CD4-positive, CD25-positive, alpha-beta regulatory T cell (primary cell): ENCODE results near the gene KIF18A. TPM values are rescaled to one million over a fixed set of nuclear protein-coding genes. Genes with fewer than 3 reads are reported as not detected.
"Not testable (repeated sequence)": the region's sequence is repeated elsewhere in the genome, so short reads cannot be mapped to it uniquely, and the experiment has no call there.

ENCODE experiments used
- ATAC-seq, 2 donors: fragments of 150-1000 bp; cut with Tn5 transposase; one replicate each; pipeline ENCODE4 v1.10.0; 2021; ENCODE audit warnings: low read depth in 2 of 2, moderate number of reproducible peaks in 2 of 2, moderate library complexity in 1 of 2
- DNase-seq, 3 donors: peaks; one replicate each; pipeline versions ENCODE4 v3.0.0 to v3.0.0-alpha.2; 2012 to 2022; ENCODE audit warnings: mixed read lengths in 1 of 3
- H3K27ac ChIP-seq: one replicate; pipeline ENCODE4 v1.7.0; 2013; ENCODE audit warnings: mild to moderate bottlenecking, low read length; ENCODE audit not compliant: insufficient read depth, poor library complexity, severe bottlenecking
- H3K27me3 ChIP-seq: one replicate; pipeline ENCODE4 v1.7.0; 2013; ENCODE audit warnings: low read length; ENCODE audit not compliant: control insufficient read depth, insufficient read depth
- H3K36me3 ChIP-seq: one replicate; pipeline ENCODE4 v1.7.0; 2013; ENCODE audit warnings: mild to moderate bottlenecking, low read length, moderate library complexity; ENCODE audit not compliant: control insufficient read depth, insufficient read depth
- H3K4me1 ChIP-seq: 2 replicates; pipeline ENCODE4 v1.7.0; 2013; ENCODE audit warnings: mild to moderate bottlenecking, low read length; ENCODE audit not compliant: insufficient read depth, control insufficient read depth, poor library complexity, severe bottlenecking
- H3K4me3 ChIP-seq: one replicate; pipeline ENCODE4 v1.7.0; 2013; ENCODE audit warnings: low read depth, mild to moderate bottlenecking, low read length, moderate library complexity
- H3K9me3 ChIP-seq, 2 experiments: 1 replicate in 1 of 2; 2 replicates in 1 of 2; pipeline ENCODE4 v1.7.0; 2013; ENCODE audit warnings: low read length in 2 of 2, mild to moderate bottlenecking in 1 of 2, moderate library complexity in 1 of 2; ENCODE audit not compliant: control insufficient read depth in 2 of 2
- H3K27ac Mint-ChIP-seq, 3 donors: one replicate each; pipeline ENCODE4 v1.8.0; 2020 to 2022; ENCODE audit warnings: mild to moderate bottlenecking in 3 of 3, mixed read lengths in 3 of 3, moderate library complexity in 2 of 3
- H3K27me3 Mint-ChIP-seq: one replicate; pipeline ENCODE4 v1.8.0; 2022; ENCODE audit warnings: mild to moderate bottlenecking, mixed read lengths
- H3K36me3 Mint-ChIP-seq: one replicate; pipeline ENCODE4 v1.8.0; 2020; ENCODE audit warnings: mixed read lengths
- H3K4me1 Mint-ChIP-seq, 4 donors: one replicate each; pipeline ENCODE4 v1.8.0; 2020 to 2022; ENCODE audit warnings: mixed read lengths in 4 of 4, mild to moderate bottlenecking in 1 of 4
- H3K4me3 Mint-ChIP-seq, 4 donors: one replicate each; pipeline ENCODE4 v1.8.0; 2020 to 2022; ENCODE audit warnings: mild to moderate bottlenecking in 4 of 4, mixed read lengths in 4 of 4, moderate library complexity in 3 of 4
- H3K9me3 Mint-ChIP-seq, 7 donors: one replicate each; pipeline ENCODE4 v1.8.0; 2020 to 2022; ENCODE audit warnings: mixed read lengths in 7 of 7, mild to moderate bottlenecking in 3 of 7, moderate library complexity in 2 of 7
- polyA plus RNA-seq, 4 donors: library from polyadenylated mRNA; unstranded; fragments of 300-500 nt; fragmentation: Illumina TruSeq; gene quantifications; one replicate each; pipeline ENCODE4 v1.2.3, GENCODE V29; 2021
- total RNA-seq: library from RNA; stranded (reverse); gene quantifications from one replicate; pipeline ENCODE4 v1.2.3, GENCODE V29; 2022

Gene KIF18A
- total and polyA plus RNA-seq, 5 donors from 2014 or later: 1.1 to 10.6 (median 1.6) TPM

GRCh38 chr11:28090052-28090749 is 17.8 kb downstream of the KIF18A start:
- Histone ChIP-seq H3K9me3 (no peaks in the 10 kb centered on the region), H3K36me3 (no peaks in the 10 kb centered on the region), H3K4me1 (peaks cover 4% of the 10 kb centered on the region), H3K4me3 (no peak overlapping the region), H3K27ac (no peak overlapping the region), H3K27me3 (no peaks in the 10 kb centered on the region)
- Mint-ChIP-seq H3K4me3 (no peak overlapping the region), H3K36me3 (no peaks in the 10 kb centered on the region), H3K4me1 (peaks cover 0 to 10% (median 2%) of the 10 kb centered on the region in 4 donors), H3K27ac (no peak overlapping the region), H3K27me3 (no peaks in the 10 kb centered on the region), H3K9me3 (no peaks in the 10 kb centered on the region)
- DNase-seq (no peak), ATAC-seq (no peak)

- no peak overlapping the region for H3K27ac ChIP-seq
- H3K27ac Mint-ChIP-seq: no peak overlapping the region
- H3K36me3 Mint-ChIP-seq: no peaks in the 10 kb centered on the region
- H3K36me3 ChIP-seq: no peaks in the 10 kb centered on the region
- no peak for DNase-seq
- H3K27me3 ChIP-seq: no peaks in the 10 kb centered on the region
- H3K4me1 Mint-ChIP-seq: peaks cover 0 to 5% (median 2%) of the 10 kb centered on the region in 4 donors
- H3K9me3 ChIP-seq: no peaks in the 10 kb centered on the region
- no peaks in the 10 kb centered on the region for H3K27me3 Mint-ChIP-seq
- peaks cover 4% of the 10 kb centered on the region for H3K4me1 ChIP-seq
- no peak overlapping the region for H3K4me3 Mint-ChIP-seq
- no peaks in the 10 kb centered on the region for H3K9me3 Mint-ChIP-seq
- no peak for ATAC-seq
- no peak overlapping the region for H3K4me3 ChIP-seq
Measured at GRCh38 chr11:28089378-28089777, 18.6 kb downstream of the KIF18A start.

DNA sequence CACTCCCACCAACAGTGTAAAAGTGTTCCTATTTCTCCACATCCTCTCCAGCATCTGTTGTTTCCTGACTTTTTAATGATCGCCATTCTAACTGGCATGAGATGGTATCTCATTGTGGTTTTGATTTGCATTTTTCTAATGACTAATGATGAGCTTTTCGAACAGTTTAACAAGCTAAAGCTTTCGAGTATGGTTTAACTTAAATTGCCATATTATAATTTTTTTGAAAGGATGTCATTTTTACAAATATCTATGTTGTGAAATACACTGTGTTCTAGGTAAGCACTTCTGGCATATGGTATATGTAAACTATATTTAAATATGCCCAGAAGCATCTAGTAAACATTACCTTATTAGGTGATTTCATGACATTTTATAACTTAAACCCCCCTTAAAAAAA is 20.3 kb downstream of the KIF18A start:
- not testable (repeated sequence) for H3K9me3 ChIP-seq, H3K27me3 ChIP-seq, H3K36me3 ChIP-seq, H3K4me1 ChIP-seq, H3K4me1 Mint-ChIP-seq, DNase-seq, H3K27ac ChIP-seq, H3K4me3 Mint-ChIP-seq, H3K36me3 Mint-ChIP-seq, H3K9me3 Mint-ChIP-seq, H3K27me3 Mint-ChIP-seq, H3K4me3 ChIP-seq, ATAC-seq
- H3K27ac Mint-ChIP-seq: peak overlapping the region in 1 of 3 donors; percentile 25

DNA sequence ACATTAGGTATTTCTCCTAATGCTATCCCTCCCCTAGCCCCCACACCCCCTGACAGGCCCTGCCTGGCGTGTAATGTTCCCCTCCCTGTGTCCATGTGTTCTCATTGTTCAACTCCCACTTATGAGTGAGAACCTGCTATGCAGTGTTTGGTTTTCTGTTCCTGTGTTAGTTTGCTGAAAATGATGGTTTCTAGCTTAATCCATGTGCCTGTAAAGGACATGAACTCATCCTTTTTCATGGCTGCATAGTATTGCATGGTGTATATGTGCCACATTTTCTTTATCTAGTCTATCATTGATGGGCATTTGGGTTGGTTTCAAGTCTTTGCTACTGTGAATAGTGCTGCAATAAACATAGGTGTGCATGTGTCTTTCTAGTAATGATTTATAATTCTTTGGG is 20.8 kb downstream of the KIF18A start:
- H3K4me1 ChIP-seq, H3K36me3 Mint-ChIP-seq, H3K27me3 Mint-ChIP-seq, H3K27me3 ChIP-seq, H3K27ac ChIP-seq, DNase-seq, H3K9me3 ChIP-seq, H3K36me3 ChIP-seq, ATAC-seq, H3K4me3 Mint-ChIP-seq, H3K4me3 ChIP-seq, H3K4me1 Mint-ChIP-seq, H3K9me3 Mint-ChIP-seq: not testable (repeated sequence)
- H3K27ac Mint-ChIP-seq: peak overlapping the region in 1 of 3 donors; percentile 25

- ATAC-seq: no peak
- Histone ChIP-seq H3K27ac (no peak overlapping the region), H3K36me3 (no peaks in the 10 kb centered on the region), H3K27me3 (no peaks in the 10 kb centered on the region), H3K4me3 (no peak overlapping the region), H3K9me3 (no peaks in the 10 kb centered on the region), H3K4me1 (peaks cover 4% of the 10 kb centered on the region)
- Mint-ChIP-seq H3K9me3 (no peaks in the 10 kb centered on the region), H3K27ac (no peak overlapping the region), H3K4me1 (peaks cover 0 to 4% (median 0%) of the 10 kb centered on the region in 4 donors), H3K27me3 (no peaks in the 10 kb centered on the region), H3K4me3 (no peak overlapping the region), H3K36me3 (no peaks in the 10 kb centered on the region)
- DNase-seq: no peak
Measured at GRCh38 chr11:28086569-28086968, 21.4 kb downstream of the KIF18A start.

DNA sequence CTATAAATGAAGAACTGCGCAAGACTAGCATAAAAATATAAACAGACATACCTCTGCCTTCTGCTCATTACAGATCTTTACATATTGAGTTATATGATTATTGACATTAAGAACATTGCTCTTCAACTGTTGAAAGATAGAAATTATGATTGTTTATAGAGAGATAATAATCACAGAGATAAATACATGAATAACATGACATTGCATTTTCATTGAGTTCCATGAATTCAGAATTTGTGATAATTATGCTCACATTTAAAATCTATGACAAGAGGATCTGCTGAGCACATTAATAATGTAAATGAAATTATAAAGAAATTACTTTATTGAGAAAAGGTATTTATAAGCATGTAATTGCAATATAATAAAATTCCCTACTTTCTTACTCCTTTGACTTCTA is 24.8 kb downstream of the KIF18A start:
- no peak for ATAC-seq
- no peaks in the 10 kb centered on the region for H3K27me3 Mint-ChIP-seq

GRCh38 chr11:28077521-28077920 is 30.4 kb downstream of the KIF18A start:
- no peaks in the 10 kb centered on the region for H3K9me3 ChIP-seq
- H3K27ac ChIP-seq: no peak overlapping the region
- no peaks in the 10 kb centered on the region for H3K36me3 Mint-ChIP-seq
- H3K4me3 Mint-ChIP-seq: no peak overlapping the region
- H3K27ac Mint-ChIP-seq: peak overlapping the region in 1 of 3 donors; percentile 48
- no peak for ATAC-seq
- H3K4me1 Mint-ChIP-seq: peaks cover 0 to 12% (median 5%) of the 10 kb centered on the region in 4 donors
- no peaks in the 10 kb centered on the region for H3K27me3 ChIP-seq
- H3K4me1 ChIP-seq: no peaks in the 10 kb centered on the region
- DNase-seq: no peak
- H3K9me3 Mint-ChIP-seq: no peaks in the 10 kb centered on the region
- no peak overlapping the region for H3K4me3 ChIP-seq
- H3K36me3 ChIP-seq: no peaks in the 10 kb centered on the region
- H3K27me3 Mint-ChIP-seq: no peaks in the 10 kb centered on the region

More for the DNA sequence above, 24.8 kb downstream of the KIF18A start:
- DNase-seq: no peak
- no peaks in the 10 kb centered on the region for H3K9me3 Mint-ChIP-seq
- H3K27me3 ChIP-seq: no peaks in the 10 kb centered on the region
- H3K4me3 ChIP-seq: no peak overlapping the region
- no peaks in the 10 kb centered on the region for H3K36me3 ChIP-seq
- H3K4me1 Mint-ChIP-seq: peaks cover 0 to 10% (median 2%) of the 10 kb centered on the region in 4 donors
- H3K27ac ChIP-seq: no peak overlapping the region
- H3K4me3 Mint-ChIP-seq: no peak overlapping the region
- no peaks in the 10 kb centered on the region for H3K36me3 Mint-ChIP-seq
- H3K9me3 ChIP-seq: no peaks in the 10 kb centered on the region
- H3K4me1 ChIP-seq: peaks cover 4% of the 10 kb centered on the region
- no peak overlapping the region for H3K27ac Mint-ChIP-seq

GRCh38 chr11:28072321-28072720 is 35.6 kb downstream of the KIF18A start:
- no peaks in the 10 kb centered on the region for H3K27me3 Mint-ChIP-seq
- no peak overlapping the region for H3K27ac Mint-ChIP-seq
- Histone ChIP-seq H3K4me1 (no peaks in the 10 kb centered on the region), H3K4me3 (no peak overlapping the region), H3K9me3 (no peaks in the 10 kb centered on the region), H3K27ac (no peak overlapping the region), H3K27me3 (no peaks in the 10 kb centered on the region), H3K36me3 (no peaks in the 10 kb centered on the region)
- no peak for DNase-seq
- no peak for ATAC-seq
- no peak overlapping the region for H3K4me3 Mint-ChIP-seq
- peaks cover 0 to 11% (median 3%) of the 10 kb centered on the region in 4 donors for H3K4me1 Mint-ChIP-seq
- no peaks in the 10 kb centered on the region for H3K9me3 Mint-ChIP-seq
- no peaks in the 10 kb centered on the region for H3K36me3 Mint-ChIP-seq
